Measurements from ENCODE around the gene NHSL2.
A peak's percentile ranks its signal among the peaks of the same experiment; 100 is the strongest.

The NHSL2 gene

GRCh38 chrX:72009731-72010130 is 99.1 kb downstream of the NHSL2 start:
- POLR2A ChIA-PET, result no interaction called here
- no peak for TF ChIP-seq CTCF (IDR thresholded peaks at IDR 0.05; ENCODE audit: insufficient read depth, low read length, missing control alignments)
- no peak for DNase-seq (ENCODE audit: low read depth, low spot score)
- CTCF ChIA-PET, result interaction anchor here (1.1 to 1.6 kb wide), 2 partner anchors 8 to 11 kb away, joined by 3 to 6 read pairs; no protein-coding TSS in a partner anchor
- H3K4me3 ChIP-seq (ENCODE audit: low read depth, low read length), result no peak overlapping the region

- ChIA-PET POLR2A (no interaction called here), CTCF (interaction anchor here (2.2 kb wide), 1 partner anchor 13 kb away, joined by 12 read pairs; no protein-coding TSS in a partner anchor)
- H3K4me3 ChIP-seq (ENCODE audit: low read depth, low read length), result no peak overlapping the region
- no peak for TF ChIP-seq CTCF (IDR thresholded peaks at IDR 0.05; ENCODE audit: insufficient read depth, low read length, missing control alignments)
- no peak for DNase-seq (ENCODE audit: low read depth, low spot score)
Observed at GRCh38 chrX:72011734-72012133, 101.1 kb downstream of the NHSL2 start.

- no peak overlapping the region for H3K4me3 ChIP-seq (ENCODE audit: low read depth, low read length)
- TF ChIP-seq CTCF (IDR thresholded peaks at IDR 0.05; ENCODE audit: insufficient read depth, low read length, missing control alignments), result no peak
- CTCF ChIA-PET, result interaction anchor here (1.3 to 3.0 kb wide), 2 partner anchors 12 to 17 kb away, joined by 7 to 19 read pairs; no protein-coding TSS in a partner anchor
- no peak for DNase-seq (ENCODE audit: low read depth, low spot score)
- POLR2A ChIA-PET, result no interaction called here
Observed at GRCh38 chrX:72015383-72015782, 104.7 kb downstream of the NHSL2 start.

- no peak overlapping the region for H3K4me3 ChIP-seq (ENCODE audit: low read depth, low read length)
- ChIA-PET POLR2A (no interaction called here), CTCF (interaction anchor here (0.9 to 9.9 kb wide), 9 partner anchors 10 to 152 kb away, joined by 3 to 155 read pairs (median 15); partner anchors contain the start of gene RTL5)
- no peak for TF ChIP-seq CTCF (IDR thresholded peaks at IDR 0.05; ENCODE audit: insufficient read depth, low read length, missing control alignments)
- DNase-seq (ENCODE audit: low read depth, low spot score), result no peak
Observed at GRCh38 chrX:72016881-72017783, 106.5 kb downstream of the NHSL2 start.

- ChIA-PET CTCF (interaction anchor here (0.6 to 9.9 kb wide), 17 partner anchors 9 to 220 kb away, joined by 3 to 155 read pairs (median 4); partner anchors contain the start of genes ERCC6L and RTL5), POLR2A (interaction anchor here (0.6 to 1.0 kb wide), 3 partner anchors 11 to 259 kb away, joined by 3 to 4 read pairs (median 3); partner anchors contain the start of gene RPS4X)
- DNase-seq (ENCODE audit: low read depth, low spot score), result no peak
- peak overlapping the region; percentile 32 for H3K4me3 ChIP-seq (ENCODE audit: low read depth, low read length)
- peak; percentile 44 for TF ChIP-seq CTCF (IDR thresholded peaks at IDR 0.05; ENCODE audit: insufficient read depth, low read length, missing control alignments)
Observed at GRCh38 chrX:72018277-72019112, 107.8 kb downstream of the NHSL2 start.
